GM12878 (cell line): Measurements from ENCODE around the gene SPI1. TPM values are rescaled to one million over a fixed set of nuclear protein-coding genes. Genes with fewer than 3 reads are reported as not detected.
A peak's percentile ranks its signal among the peaks of the same experiment; 100 is the strongest.

Source experiments
- BHLHE40 ChIP-seq, 2 experiments: fragments of 450-650 bp in 1 of 2; IDR thresholded peaks; 2 replicates each; pipeline ENCODE4 v1.6.1; 2011 to 2017; ENCODE audit warnings: low read depth in 2 of 2, borderline replicate concordance in 1 of 2, improper control_type of control experiment in 1 of 2, low read length in 1 of 2, mild to moderate bottlenecking in 1 of 2
- CBFB ChIP-seq: IDR thresholded peaks from 2 replicates; pipeline ENCODE4 v1.6.1; 2016; ENCODE audit warnings: antibody characterized with exemption, low read depth
- E4F1 ChIP-seq: fragments of 450-650 bp; IDR thresholded peaks from 2 replicates; pipeline ENCODE4 v1.6.1; 2018; ENCODE audit warnings: borderline replicate concordance, mild to moderate bottlenecking; ENCODE audit not compliant: partially characterized antibody
- GATAD2B ChIP-seq: fragments of 450-650 bp; conservative IDR thresholded peaks from 2 replicates; pipeline ENCODE4 v1.6.1; 2017; ENCODE audit warnings: low read depth, mild to moderate bottlenecking, moderate library complexity
- HDAC2 ChIP-seq: fragments of 200-600 bp; sonication (generic); IDR thresholded peaks from 2 replicates; pipeline ENCODE4 v1.6.1; 2017
- IKZF1 ChIP-seq: fragments of 450-650 bp; conservative IDR thresholded peaks from 2 replicates; pipeline ENCODE4 v1.6.1; 2017; ENCODE audit warnings: antibody characterized with exemption, mild to moderate bottlenecking
- IKZF2 ChIP-seq, 2 experiments: fragments of 450-650 bp; IDR thresholded peaks; 2 replicates each; pipeline ENCODE4 v1.6.1; 2017; ENCODE audit warnings: mild to moderate bottlenecking in 2 of 2, moderate library complexity in 2 of 2
- IRF5 ChIP-seq: fragments of 450-650 bp; IDR thresholded peaks from 2 replicates; pipeline ENCODE4 v1.6.1; 2017; ENCODE audit warnings: borderline replicate concordance
- MTA2 ChIP-seq: fragments of 450-650 bp; IDR thresholded peaks from 2 replicates; pipeline ENCODE4 v1.6.1; 2016; ENCODE audit warnings: low read depth, mild to moderate bottlenecking, moderate library complexity
- MYB ChIP-seq: fragments of 150-350 bp; IDR thresholded peaks from 2 replicates; pipeline ENCODE4 v1.6.1; 2014; ENCODE audit warnings: mild to moderate bottlenecking, low read depth, low read length, borderline replicate concordance
- NKRF ChIP-seq: fragments of 450-650 bp; conservative IDR thresholded peaks from 2 replicates; pipeline ENCODE4 v1.6.1; 2017; ENCODE audit warnings: mild to moderate bottlenecking, moderate library complexity
- NR2F1 ChIP-seq: fragments of 450-650 bp; conservative IDR thresholded peaks from 2 replicates; pipeline ENCODE4 v1.6.1; 2017; ENCODE audit warnings: mild to moderate bottlenecking
- POU2F2 ChIP-seq: IDR thresholded peaks from 3 replicates; pipeline ENCODE4 v1.6.1; 2011; ENCODE audit warnings: low read depth, mild to moderate bottlenecking, low read length, borderline replicate concordance
- SUZ12 ChIP-seq: fragments of 200-600 bp; sonication (generic); IDR thresholded peaks from one replicate; pipeline ENCODE4 v1.6.1; 2018; ENCODE audit warnings: antibody characterized with exemption, mild to moderate bottlenecking; ENCODE audit not compliant: unreplicated experiment
- TAF1 ChIP-seq: IDR thresholded peaks from 2 replicates; pipeline ENCODE4 v1.6.1; 2011; ENCODE audit warnings: mild to moderate bottlenecking, low read depth, low read length, borderline replicate concordance
- YBX1 ChIP-seq: fragments of 450-650 bp; IDR thresholded peaks from 2 replicates; pipeline ENCODE4 v1.6.1; 2016; ENCODE audit warnings: antibody characterized with exemption
- polyA plus RNA-seq, 11 experiments: library from polyadenylated mRNA; depleted of rRNA in 4 of 11; unstranded in 6 of 11; stranded (reverse) in 5 of 11; fragments of >200 nt; fragmentation: Nextera tagmentation in 4 of 11; fragmentation: Illumina TruSeq in 1 of 11; extraction: Ambion mirVana in 4 of 11; extraction: Trizol in 1 of 11; gene quantifications; 1 replicate in 1 of 11; 2 replicates in 10 of 11; pipeline versions ENCODE4 v1.2.1 to v1.2.3, GENCODE V29; 2011 to 2016; ENCODE audit warnings: inconsistent platforms in 2 of 11, missing spikeins in 2 of 11, low read depth in 1 of 11
- total RNA-seq, 4 experiments: library from RNA; depleted of rRNA in 3 of 4; stranded (reverse); fragments of >200 nt in 3 of 4; fragmentation: Illumina TruSeq in 1 of 4; extraction: Trizol in 1 of 4; gene quantifications; 2 replicates each; pipeline versions ENCODE4 v1.2.1 to v1.2.3, GENCODE V29; 2013 to 2021
- TF ChIP-seq, protein P1 (sequence below): fragments of 450-650 bp; formaldehyde crosslinking; IDR thresholded peaks from 2 replicates; pipeline ENCODE4 v1.4.0; 2022; ENCODE audit warnings: mild to moderate bottlenecking, moderate library complexity

Gene SPI1
- total and polyA plus RNA-seq, 10 of the 15 experiments (the other 5 are each of a cell fraction or from before 2014, with no cell fraction given), result 0.05 to 31.1 (median 9.7) TPM

DNA sequence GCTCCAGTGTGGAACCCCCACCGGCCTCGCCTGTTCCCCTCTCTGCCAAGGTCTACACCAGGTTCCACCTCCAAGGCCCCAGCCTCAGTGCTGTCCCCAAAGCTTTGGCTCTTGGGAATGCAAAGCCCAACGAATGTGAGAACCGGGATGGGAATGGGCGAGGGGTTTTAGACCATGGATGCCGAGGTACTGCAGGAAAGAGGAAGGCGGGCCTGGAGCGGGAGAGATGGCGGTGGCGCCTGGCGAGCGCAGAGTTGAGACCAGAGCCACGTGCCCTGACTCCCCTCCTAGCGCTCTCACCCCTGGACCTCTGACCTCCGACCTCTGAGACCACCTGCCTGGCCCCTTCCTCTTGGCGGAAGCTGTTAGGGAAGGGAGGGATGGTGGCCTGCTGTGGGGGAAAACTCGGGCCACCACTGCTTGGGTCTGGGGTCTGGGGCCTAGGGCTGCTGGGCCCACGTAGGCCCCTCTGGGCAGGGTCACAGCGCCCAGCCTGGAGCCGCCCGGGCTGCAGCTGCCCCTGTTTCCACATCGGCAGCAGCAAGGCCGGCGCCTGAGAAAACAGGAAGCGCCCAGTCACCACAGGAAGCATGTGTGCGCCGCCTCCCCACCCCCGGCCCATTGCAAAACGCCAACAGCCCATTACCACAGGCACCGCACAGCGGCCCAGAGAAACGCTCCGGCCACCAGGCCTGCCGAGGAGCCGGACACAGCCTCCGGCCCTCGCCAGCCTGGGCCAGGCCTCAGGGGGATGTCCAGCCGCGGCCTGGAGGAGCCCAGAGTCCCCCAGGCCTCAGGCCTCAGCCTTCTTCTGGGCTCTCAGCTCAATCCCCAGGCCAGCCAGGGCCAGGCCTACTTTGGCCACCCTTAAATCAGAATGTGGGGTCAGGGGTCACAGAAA is 16.2 kb upstream of the SPI1 start (continued):
- TF ChIP-seq NKRF (no peak), YBX1 (no peak), MYB (no peak), MTA2 (no peak), IKZF1 (peak; percentile 68), POU2F2 (peak; percentile 57; the same call in 1 of the 3 replicates), IKZF2 (IDR thresholded peaks at IDR 0.05) (peak; percentile 21 to 30; a peak in 1 of 4 replicates), CBFB (peak; percentile 74; the same call in 1 of the 2 replicates), BHLHE40 (IDR thresholded peaks at IDR 0.05; ENCODE audit: borderline replicate concordance in 1 of 2, low read depth in 2 of 2, low read length in 1 of 2) (peak; percentile 41 to 72; a peak in 2 of 4 replicates), SUZ12 (no peak), HDAC2 (no peak), IRF5 (no peak), TAF1 (peak; percentile 70; the same call in 1 of the 2 replicates), NR2F1 (peak; percentile 72), GATAD2B (peak; percentile 82), E4F1 (peak; percentile 24)
- TF ChIP-seq, protein P1, sequence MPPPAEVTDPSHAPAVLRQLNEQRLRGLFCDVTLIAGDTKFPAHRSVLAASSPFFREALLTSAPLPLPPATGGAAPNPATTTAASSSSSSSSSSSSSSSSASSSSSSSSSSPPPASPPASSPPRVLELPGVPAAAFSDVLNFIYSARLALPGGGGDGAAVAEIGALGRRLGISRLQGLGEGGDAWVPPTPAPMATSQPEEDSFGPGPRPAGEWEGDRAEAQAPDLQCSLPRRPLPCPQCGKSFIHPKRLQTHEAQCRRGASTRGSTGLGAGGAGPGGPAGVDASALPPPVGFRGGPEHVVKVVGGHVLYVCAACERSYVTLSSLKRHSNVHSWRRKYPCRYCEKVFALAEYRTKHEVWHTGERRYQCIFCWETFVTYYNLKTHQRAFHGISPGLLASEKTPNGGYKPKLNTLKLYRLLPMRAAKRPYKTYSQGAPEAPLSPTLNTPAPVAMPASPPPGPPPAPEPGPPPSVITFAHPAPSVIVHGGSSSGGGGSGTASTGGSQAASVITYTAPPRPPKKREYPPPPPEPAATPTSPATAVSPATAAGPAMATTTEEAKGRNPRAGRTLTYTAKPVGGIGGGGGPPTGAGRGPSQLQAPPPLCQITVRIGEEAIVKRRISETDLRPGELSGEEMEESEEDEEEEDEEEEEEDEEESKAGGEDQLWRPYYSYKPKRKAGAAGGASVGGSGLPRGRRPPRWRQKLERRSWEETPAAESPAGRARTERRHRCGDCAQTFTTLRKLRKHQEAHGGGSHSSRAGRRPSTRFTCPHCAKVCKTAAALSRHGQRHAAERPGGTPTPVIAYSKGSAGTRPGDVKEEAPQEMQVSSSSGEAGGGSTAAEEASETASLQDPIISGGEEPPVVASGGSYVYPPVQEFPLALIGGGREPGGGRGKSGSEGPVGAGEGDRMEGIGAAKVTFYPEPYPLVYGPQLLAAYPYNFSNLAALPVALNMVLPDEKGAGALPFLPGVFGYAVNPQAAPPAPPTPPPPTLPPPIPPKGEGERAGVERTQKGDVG (CRISPR knock-in tag), result peak; percentile 63; the same call in 1 of the 2 replicates
